ENCODE measurements around the gene CMIP.

DNA sequence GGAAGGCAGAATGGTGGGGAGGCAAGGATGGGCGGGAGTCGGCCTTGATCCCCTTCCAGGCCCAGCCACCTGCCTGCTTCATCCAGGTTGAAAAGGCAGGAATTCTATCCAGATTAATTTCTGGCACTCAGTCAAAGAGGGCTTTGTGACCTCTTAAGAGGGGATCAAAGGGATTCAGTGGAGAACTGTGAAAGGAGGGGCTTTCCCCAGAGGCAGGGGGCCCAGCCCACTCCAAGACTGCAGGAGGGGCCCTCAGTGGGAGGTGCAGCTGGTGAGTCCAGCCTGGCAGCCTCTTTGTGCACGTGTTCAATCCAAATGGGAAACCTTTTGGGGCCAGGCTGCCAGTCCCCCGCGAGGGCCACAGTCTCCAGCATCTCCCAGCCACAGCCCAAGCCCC lies 186.0 kb downstream of the CMIP start:
- TF ChIP-seq, protein P1, sequence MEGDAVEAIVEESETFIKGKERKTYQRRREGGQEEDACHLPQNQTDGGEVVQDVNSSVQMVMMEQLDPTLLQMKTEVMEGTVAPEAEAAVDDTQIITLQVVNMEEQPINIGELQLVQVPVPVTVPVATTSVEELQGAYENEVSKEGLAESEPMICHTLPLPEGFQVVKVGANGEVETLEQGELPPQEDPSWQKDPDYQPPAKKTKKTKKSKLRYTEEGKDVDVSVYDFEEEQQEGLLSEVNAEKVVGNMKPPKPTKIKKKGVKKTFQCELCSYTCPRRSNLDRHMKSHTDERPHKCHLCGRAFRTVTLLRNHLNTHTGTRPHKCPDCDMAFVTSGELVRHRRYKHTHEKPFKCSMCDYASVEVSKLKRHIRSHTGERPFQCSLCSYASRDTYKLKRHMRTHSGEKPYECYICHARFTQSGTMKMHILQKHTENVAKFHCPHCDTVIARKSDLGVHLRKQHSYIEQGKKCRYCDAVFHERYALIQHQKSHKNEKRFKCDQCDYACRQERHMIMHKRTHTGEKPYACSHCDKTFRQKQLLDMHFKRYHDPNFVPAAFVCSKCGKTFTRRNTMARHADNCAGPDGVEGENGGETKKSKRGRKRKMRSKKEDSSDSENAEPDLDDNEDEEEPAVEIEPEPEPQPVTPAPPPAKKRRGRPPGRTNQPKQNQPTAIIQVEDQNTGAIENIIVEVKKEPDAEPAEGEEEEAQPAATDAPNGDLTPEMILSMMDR (conservative IDR thresholded peaks at IDR 0.05 in 1 of 2, IDR thresholded peaks at IDR 0.05 in 1 of 2; ENCODE audit: extremely low read depth in 1 of 2, insufficient read depth in 1 of 2, low read depth in 1 of 2, low read length in 2 of 2) = no peak
- no peak for TF ChIP-seq EZH2 (IDR thresholded peaks at IDR 0.05; ENCODE audit: borderline replicate concordance, low read length)
